NB4 (cell line): ENCODE results near the gene ITGB8.

Source experiments
- DNase-seq: peaks from one replicate; pipeline ENCODE4 v3.0.0; 2010; ENCODE audit warnings: low read depth
- H3K4me3 ChIP-seq: one replicate; pipeline ENCODE4 v1.5.1; 2011; ENCODE audit warnings: mild to moderate bottlenecking, low read depth, low read length, moderate library complexity
- CTCF ChIP-seq: IDR thresholded peaks from one replicate; pipeline ENCODE4 v1.5.1; 2012; ENCODE audit warnings: low read depth, low read length
- MAX ChIP-seq: IDR thresholded peaks from 2 replicates; pipeline ENCODE4 v1.6.1; 2011; ENCODE audit warnings: low read depth, low read length
- MYC ChIP-seq: IDR thresholded peaks from 2 replicates; pipeline ENCODE4 v1.6.1; 2011; ENCODE audit warnings: low read depth, low read length
- POLR2A ChIP-seq: IDR thresholded peaks from 2 replicates; pipeline ENCODE4 v1.6.1; 2011; ENCODE audit warnings: mild to moderate bottlenecking; ENCODE audit not compliant: insufficient read length; ENCODE audit errors: extremely low read depth

The ITGB8 gene

GRCh38 chr7:20456701-20457100, 126.0 kb downstream of the ITGB8 start:
- no peak for TF ChIP-seq MAX
- no peak for TF ChIP-seq CTCF
- TF ChIP-seq POLR2A: no peak
- no peak for TF ChIP-seq MYC
- H3K4me3 ChIP-seq: no peak overlapping the region
- no peak for DNase-seq

GRCh38 chr7:20458521-20458920, 127.8 kb downstream of the ITGB8 start:
- H3K4me3 ChIP-seq: no peak overlapping the region
- DNase-seq: no peak
- TF ChIP-seq CTCF: no peak
- no peak for TF ChIP-seq MAX
- no peak for TF ChIP-seq MYC

- TF ChIP-seq CTCF: no peak
- TF ChIP-seq MYC: no peak
- no peak for DNase-seq
- no peak overlapping the region for H3K4me3 ChIP-seq
Observed at GRCh38 chr7:20459419-20459818, 128.7 kb downstream of the ITGB8 start.

- no peak overlapping the region for H3K4me3 ChIP-seq
- no peak for TF ChIP-seq MAX
- TF ChIP-seq POLR2A: no peak
- no peak for TF ChIP-seq CTCF
- TF ChIP-seq MYC: no peak
- DNase-seq: no peak
Observed at GRCh38 chr7:20464891-20465290, 134.2 kb downstream of the ITGB8 start.
